GM21447 (cell line): Measurements from ENCODE around the gene DNAJC8.
A peak's percentile ranks its signal among the peaks of the same experiment; 100 is the strongest.

Experiments used
- ATAC-seq: cut with Tn5 transposase; IDR thresholded peaks from one replicate; pipeline ENCODE4 v1.9.1; 2021; ENCODE audit not compliant: unreplicated experiment

DNAJC8 gene, protein sequence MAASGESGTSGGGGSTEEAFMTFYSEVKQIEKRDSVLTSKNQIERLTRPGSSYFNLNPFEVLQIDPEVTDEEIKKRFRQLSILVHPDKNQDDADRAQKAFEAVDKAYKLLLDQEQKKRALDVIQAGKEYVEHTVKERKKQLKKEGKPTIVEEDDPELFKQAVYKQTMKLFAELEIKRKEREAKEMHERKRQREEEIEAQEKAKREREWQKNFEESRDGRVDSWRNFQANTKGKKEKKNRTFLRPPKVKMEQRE

DNA sequence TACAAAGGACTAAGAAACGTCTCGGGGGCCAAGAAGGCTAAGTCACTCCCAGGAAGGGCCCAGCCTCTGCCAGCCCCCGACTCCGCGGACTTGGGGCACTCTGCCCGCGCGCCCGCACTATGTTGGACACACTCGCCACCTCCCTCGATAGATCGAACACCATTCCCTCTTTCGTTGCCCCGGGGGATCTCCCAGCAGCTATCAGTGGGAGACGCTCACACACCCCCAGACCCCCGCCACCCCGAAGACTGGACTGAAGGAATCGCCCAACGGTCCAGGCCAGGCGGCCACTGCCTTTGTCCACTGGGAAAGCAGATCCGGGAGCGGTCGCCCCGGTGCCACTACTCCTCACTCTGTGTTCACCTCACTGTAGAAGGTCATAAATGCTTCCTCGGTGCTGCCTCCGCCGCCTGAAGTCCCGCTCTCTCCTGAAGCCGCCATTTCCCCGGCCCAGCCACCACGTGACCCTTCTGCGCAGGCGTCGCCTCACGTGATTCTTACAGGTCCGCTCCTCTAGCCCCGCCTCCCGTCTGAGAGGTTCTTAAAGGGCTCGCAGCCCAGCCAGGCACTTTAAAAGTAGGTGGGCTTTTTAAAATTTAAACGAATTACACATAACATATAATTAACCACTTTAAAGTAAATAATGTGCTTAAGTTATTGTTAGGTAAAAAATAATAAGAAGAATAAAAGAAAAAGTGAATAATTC, at the start of gene DNAJC8:
Gene DNAJC8 (minus strand): TSS at position 472 of the 706 bp plus-strand sequence. CDS start 31 bp downstream, at position 441.
- ATAC-seq = peak; percentile 49

- ATAC-seq = no peak
Measured at GRCh38 chr1:28281608-28282425, 49.0 kb upstream of the DNAJC8 start.

DNA sequence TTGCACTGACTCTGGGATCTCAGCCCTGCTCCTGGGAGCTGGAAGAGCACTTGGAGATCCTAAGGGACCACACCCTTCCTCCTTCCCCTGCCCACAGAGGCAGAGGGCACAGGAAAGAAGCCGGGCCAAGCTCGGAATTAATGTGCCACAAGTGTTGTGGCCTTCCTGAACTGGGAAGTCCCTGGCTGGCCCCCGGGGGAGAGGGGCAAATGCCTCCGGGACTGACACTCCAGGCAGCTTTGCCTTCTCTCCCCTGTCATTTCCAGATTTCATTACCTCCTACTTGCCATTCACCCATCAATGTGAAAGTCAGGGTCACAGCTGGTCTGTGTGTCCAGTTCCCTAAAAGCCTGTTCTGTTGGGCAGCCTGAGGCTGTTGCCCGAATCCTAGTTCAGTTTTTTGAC, 48.1 kb upstream of the DNAJC8 start:
- no peak for ATAC-seq

GRCh38 chr1:28280501-28280900, 47.7 kb upstream of the DNAJC8 start:
- no peak for ATAC-seq

DNA sequence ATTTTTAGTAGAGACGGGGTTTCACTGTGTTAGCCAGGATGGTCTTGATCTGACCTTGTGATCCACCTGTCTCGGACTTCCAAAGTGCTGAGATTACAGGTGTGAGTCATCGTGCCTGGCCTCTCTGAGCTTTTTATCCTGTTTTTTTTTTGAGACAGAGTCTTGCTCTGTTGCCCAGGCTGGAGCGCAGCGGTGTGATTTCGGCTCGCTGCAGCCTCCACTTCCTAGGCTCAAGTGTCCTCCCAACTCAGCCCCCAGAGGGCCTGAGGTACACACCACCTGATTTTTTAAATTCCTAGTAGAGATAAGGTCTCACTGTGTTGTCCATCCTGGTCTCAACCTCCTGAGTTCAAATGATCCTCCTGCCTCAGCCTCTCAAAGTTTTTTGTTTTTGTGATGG, 46.9 kb upstream of the DNAJC8 start:
- ATAC-seq = no peak

- ATAC-seq = no peak
Measured at GRCh38 chr1:28278763-28279162, 45.9 kb upstream of the DNAJC8 start.

GRCh38 chr1:28273216-28273860, 40.5 kb upstream of the DNAJC8 start:
- ATAC-seq = no peak

DNA sequence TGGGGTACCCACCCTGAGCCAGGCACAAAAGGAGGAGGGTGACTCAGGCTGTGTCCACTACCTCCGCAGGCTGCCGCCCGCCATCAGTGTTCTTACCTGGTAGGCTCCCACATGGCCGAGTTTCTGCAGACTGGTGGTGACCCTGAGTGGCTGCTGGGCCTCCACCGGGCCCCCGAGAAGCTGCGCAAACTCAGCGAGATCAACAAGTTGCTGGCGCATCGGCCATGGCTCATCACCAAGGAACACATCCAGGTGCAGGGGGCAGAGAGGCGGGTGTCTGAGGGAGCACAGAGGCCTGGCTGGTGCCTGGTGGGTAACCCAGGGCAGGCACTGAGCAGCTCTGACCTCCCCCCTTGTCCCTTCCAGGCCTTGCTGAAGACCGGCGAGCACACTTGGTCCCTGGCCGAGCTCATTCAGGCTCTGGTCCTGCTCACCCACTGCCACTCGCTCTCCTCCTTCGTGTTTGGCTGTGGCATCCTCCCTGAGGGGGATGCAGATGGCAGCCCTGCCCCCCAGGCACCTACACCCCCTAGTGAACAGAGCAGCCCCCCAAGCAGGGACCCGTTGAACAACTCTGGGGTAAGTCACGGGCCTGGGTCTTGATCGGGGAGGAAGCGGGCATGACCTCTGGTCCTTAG, 39.5 kb upstream of the DNAJC8 start:
- no peak for ATAC-seq

DNA sequence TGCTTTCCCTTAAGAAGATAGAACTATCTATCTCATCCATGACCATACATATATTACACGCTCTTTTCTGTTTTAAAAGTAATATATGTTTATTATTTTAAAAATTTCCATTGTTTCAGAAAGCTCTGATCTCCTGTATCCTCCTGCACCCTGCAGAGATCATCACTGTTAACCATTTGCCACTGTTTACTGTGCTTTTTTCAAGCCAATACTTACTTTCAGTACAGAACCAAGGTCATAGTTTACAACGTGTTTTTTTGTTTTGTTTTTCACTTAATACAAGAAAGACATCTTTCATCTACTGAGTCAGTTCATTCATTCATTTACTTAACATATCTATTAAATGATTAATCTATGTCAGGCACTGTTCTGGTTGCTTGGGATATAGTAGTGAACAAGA, 36.7 kb upstream of the DNAJC8 start:
- ATAC-seq = no peak

GRCh38 chr1:28267633-28268032, 34.8 kb upstream of the DNAJC8 start:
- no peak for ATAC-seq

GRCh38 chr1:28266920-28267322, 34.1 kb upstream of the DNAJC8 start:
- no peak for ATAC-seq

- ATAC-seq = no peak
Measured at GRCh38 chr1:28265577-28265976, 32.7 kb upstream of the DNAJC8 start.

DNA sequence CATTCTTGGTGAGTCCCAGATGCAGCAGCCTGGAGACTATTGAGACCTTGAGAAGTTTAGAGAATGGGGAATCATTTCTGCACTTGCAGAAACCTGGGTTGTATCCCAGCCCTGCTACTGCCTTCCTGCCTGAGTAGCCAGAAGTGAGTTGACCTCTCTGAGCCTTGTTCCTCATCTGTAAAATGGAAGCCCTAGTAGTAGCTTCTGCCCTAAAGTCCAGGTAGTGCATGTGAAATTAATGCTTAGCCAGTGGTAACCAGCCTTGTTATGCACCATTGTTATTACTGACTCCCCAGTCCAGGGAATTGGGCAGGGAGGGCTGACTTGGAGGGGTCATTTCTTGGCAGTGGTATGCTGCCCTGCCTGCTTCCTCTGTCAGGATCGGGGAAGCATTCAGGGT, 32.1 kb upstream of the DNAJC8 start:
- no peak for ATAC-seq

DNA sequence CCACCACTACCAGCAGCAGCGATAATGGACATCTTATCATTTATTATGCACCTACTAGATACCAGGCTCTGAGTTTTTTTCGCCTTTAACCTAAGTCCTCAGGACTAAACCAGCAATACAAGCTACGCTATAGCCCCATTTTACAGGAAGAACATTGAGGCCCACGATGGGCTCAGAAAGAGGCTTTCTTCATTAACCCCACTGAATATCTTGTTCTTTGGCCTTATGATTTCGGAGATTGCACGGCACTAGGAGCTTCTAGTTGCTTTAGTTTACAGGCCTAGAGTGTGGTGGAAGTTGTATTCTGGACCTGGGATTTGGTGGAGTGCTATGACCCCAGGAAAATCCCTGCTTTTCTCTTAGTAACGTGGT, 28.0 kb upstream of the DNAJC8 start:
- no peak for ATAC-seq

DNA sequence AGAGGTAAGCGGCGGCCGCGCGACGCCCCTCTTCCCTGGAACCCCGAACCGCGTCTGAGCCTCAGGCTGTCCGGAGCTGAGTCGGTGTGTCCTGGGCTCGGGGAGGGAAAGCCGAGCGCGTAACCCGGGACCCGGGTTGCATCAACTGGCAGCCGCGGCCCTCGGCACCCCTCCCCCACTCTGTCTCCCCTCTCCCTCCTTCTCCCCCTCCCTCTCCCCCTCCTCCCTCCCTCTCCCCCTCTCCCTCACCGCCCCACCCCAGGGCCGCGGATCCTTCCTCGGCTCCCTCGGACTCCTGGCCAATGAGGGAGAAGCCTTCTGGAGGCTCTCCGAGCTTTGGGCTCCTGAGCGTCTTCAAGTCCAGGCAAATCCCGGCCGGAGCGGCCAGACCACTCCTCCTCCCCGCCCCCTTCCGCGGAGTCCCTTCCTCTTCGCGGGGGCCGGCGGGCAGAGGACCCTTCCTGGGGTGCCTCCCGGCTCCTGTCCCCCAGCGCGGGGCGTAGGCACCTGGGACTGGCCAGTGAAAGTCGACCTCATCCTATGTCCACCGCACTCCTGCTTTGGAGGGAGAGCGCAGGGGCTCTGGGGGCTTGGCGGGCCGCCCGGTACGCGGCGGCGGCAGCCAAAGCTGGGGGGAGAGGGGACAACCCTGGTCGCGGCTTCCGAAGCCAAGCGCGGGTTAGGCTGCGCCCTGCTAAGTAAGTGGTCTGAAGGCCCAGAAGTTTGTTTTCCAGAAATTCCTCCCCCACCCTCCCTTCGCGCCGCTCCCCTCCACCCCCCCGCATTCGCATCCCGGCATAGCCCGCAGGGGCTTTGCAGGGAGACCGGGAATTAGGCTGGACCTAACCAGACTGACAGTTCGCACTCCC, 27.3 kb upstream of the DNAJC8 start:
- ATAC-seq = no peak

- peak; percentile 89 for ATAC-seq
Measured at GRCh38 chr1:28259252-28259933, 26.6 kb upstream of the DNAJC8 start, which contains the start of gene SESN2. SESN2 (plus strand) TSS chr1:28259518; CDS start chr1:28259848, 330 bp downstream.

GRCh38 chr1:28258628-28259251, 25.9 kb upstream of the DNAJC8 start:
- ATAC-seq = no peak

DNA sequence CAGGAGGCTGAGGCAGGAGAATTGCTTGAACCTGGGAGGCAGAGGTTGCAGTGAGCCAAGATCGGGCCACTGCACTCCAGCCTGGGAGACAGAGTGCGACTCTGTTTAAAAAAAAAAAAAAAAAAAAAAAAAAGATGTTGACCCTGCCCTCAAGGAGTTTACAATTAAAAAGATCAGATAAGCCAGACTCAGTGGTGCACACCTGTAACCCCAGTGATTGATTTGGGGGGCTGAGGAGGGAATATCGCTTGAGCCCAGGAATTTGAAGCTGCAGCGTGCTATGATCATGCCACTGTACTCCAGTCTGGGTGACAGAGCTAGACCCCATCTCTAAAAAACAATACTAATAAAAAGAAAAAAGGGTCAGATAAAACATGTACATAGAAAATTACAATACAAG, 24.9 kb upstream of the DNAJC8 start:
- ATAC-seq = no peak
